HCT116 (cell line): ENCODE measurements around the gene TMEM184A. TPM values are rescaled to one million over a fixed set of nuclear protein-coding genes. Genes with fewer than 3 reads are reported as not detected.

Experiments
- ATAC-seq: fragments of 200-7000 bp; cut with Tn5 transposase; 2 replicates; pipeline ENCODE4 v1.9.1; 2020; ENCODE audit warnings: mild to moderate bottlenecking, moderate library complexity
- BruUV-seq: library from RNA; stranded (reverse); fragments of 400-500 nt; replicated peaks from 2 replicates; lab custom pipeline; 2021; lab: Mats Ljungman, UMichigan
- CTCF ChIA-PET: fragments of 300-600 bp; sonication (Branson Sonifier 250); formaldehyde crosslinking; loops from one replicate; lab custom pipeline; 2021; ENCODE audit warnings: antibody characterized with exemption; lab: Charles Lee
- POLR2A ChIA-PET: fragments of 300-600, 350-600 bp; sonication (Branson Sonifier 250); formaldehyde crosslinking; loops from one replicate; lab custom pipeline; 2021; ENCODE audit warnings: antibody characterized with exemption; lab: Charles Lee
- RAD21 ChIA-PET, 2 experiments: fragments of 300-600 bp; sonication (Branson Sonifier 250); formaldehyde crosslinking; loops; one replicate each; lab custom pipeline; 2023; ENCODE audit warnings: low total read pairs in 2 of 2; ENCODE audit not compliant: uncharacterized antibody in 2 of 2, unreplicated experiment in 2 of 2, low non-redundant PET in 1 of 2; lab: Charles Lee
- DNase-seq: peaks from one replicate; pipeline ENCODE4 v3.0.0-alpha.2; 2010; ENCODE audit warnings: low read depth, low spot score
- H2AFZ ChIP-seq: fragments of 200-600 bp; shearing (Covaris generic), sonication (generic); 2 replicates; pipeline ENCODE4 v1.6.1; 2017; ENCODE audit warnings: low read depth, mixed run types, mixed read lengths, antibody characterized with exemption, low read length; ENCODE audit not compliant: poor library complexity, severe bottlenecking
- H3K27ac ChIP-seq: 2 replicates; pipeline ENCODE4 v1.5.1; 2012; ENCODE audit warnings: low read depth, low read length
- H3K27me3 ChIP-seq: fragments of 200-600 bp; sonication (generic); 2 replicates; pipeline ENCODE4 v1.6.1; 2016; ENCODE audit warnings: mixed run types, low read length, mixed read lengths; ENCODE audit not compliant: insufficient read depth
- H3K36me3 ChIP-seq, 2 experiments: fragments of 200-500 bp in 1 of 2; fragments of 200-600 bp in 1 of 2; sonication (Bioruptor generic) in 1 of 2; sonication (generic) in 1 of 2; 2 replicates each; pipeline versions ENCODE4 v1.5.1 to v1.6.1; 2014 to 2016; ENCODE audit warnings: low read length in 2 of 2, inconsistent platforms in 1 of 2, mixed read lengths in 1 of 2, mixed run types in 1 of 2; ENCODE audit not compliant: insufficient read depth in 2 of 2, control insufficient read depth in 1 of 2
- H3K4me1 ChIP-seq, 2 experiments: fragments of 200-600 bp in 1 of 2; sonication (generic) in 1 of 2; 2 replicates each; pipeline versions ENCODE4 v1.5.1 to v1.6.1; 2012 to 2017; ENCODE audit warnings: low read length in 2 of 2, inconsistent platforms in 1 of 2, mild to moderate bottlenecking in 1 of 2, mixed read lengths in 1 of 2, mixed run types in 1 of 2, moderate library complexity in 1 of 2; ENCODE audit not compliant: insufficient read depth in 2 of 2, control insufficient read depth in 1 of 2
- H3K4me2 ChIP-seq: fragments of 200-600 bp; sonication (generic); 2 replicates; pipeline ENCODE4 v1.6.1; 2017; ENCODE audit warnings: mixed run types, low read length, mixed read lengths
- H3K4me3 ChIP-seq, 2 experiments: fragments of 200-600 bp in 1 of 2; sonication (generic) in 1 of 2; replicated peaks in 1 of 2; 2 replicates each; pipeline ENCODE4 v1.5.1; 2011 to 2016; ENCODE audit warnings: low read length in 2 of 2, control low read depth in 1 of 2, low read depth in 1 of 2, mild to moderate bottlenecking in 1 of 2, mixed read lengths in 1 of 2, mixed run types in 1 of 2
- H3K79me2 ChIP-seq: fragments of 200-600 bp; sonication (generic); 2 replicates; pipeline ENCODE4 v1.6.1; 2017; ENCODE audit warnings: mild to moderate bottlenecking, mixed run types, low read length, moderate library complexity, mixed read lengths; ENCODE audit not compliant: insufficient read depth
- H3K9ac ChIP-seq: fragments of 200-600 bp; sonication (generic); 2 replicates; pipeline ENCODE4 v1.6.1; 2016; ENCODE audit warnings: low read length, mixed read lengths
- H3K9me2 ChIP-seq: fragments of 200-600 bp; sonication (generic), shearing (Covaris generic); 2 replicates; pipeline ENCODE4 v1.6.1; 2017; ENCODE audit warnings: mixed run types, mild to moderate bottlenecking, moderate library complexity; ENCODE audit not compliant: insufficient read depth
- H3K9me3 ChIP-seq, 2 experiments: fragments of 200-500 bp in 1 of 2; fragments of 200-600 bp in 1 of 2; sonication (Bioruptor generic) in 1 of 2; sonication (generic) in 1 of 2; 2 replicates each; pipeline ENCODE4 v1.6.1; 2014 to 2017; ENCODE audit warnings: low read length in 2 of 2, mixed read lengths in 2 of 2, inconsistent platforms in 1 of 2, low read depth in 1 of 2, mild to moderate bottlenecking in 1 of 2, mixed run types in 1 of 2, moderate library complexity in 1 of 2; ENCODE audit not compliant: control insufficient read depth in 1 of 2, insufficient read depth in 1 of 2
- H4K20me1 ChIP-seq: fragments of 200-600 bp; sonication (generic), shearing (Covaris generic); 2 replicates; pipeline ENCODE4 v1.6.1; 2017; ENCODE audit warnings: mixed run types, mild to moderate bottlenecking, moderate library complexity; ENCODE audit not compliant: insufficient read depth
- CBX3 ChIP-seq: IDR thresholded peaks from 2 replicates; pipeline ENCODE4 v1.6.1; 2012; ENCODE audit warnings: low read depth
- CEBPB ChIP-seq: IDR thresholded peaks from 2 replicates; pipeline ENCODE4 v1.6.1; 2012; ENCODE audit warnings: low read depth
- ELF1 ChIP-seq: IDR thresholded peaks from 2 replicates; pipeline ENCODE4 v1.6.1; 2012; ENCODE audit warnings: low read depth, borderline replicate concordance
- EZH2 ChIP-seq: fragments of 200-600 bp; sonication (generic); IDR thresholded peaks from 2 replicates; pipeline ENCODE4 v1.6.1; 2017; ENCODE audit warnings: antibody characterized with exemption, mixed run types
- FOSL1 ChIP-seq: IDR thresholded peaks from 2 replicates; pipeline ENCODE4 v1.6.1; 2012; ENCODE audit warnings: low read depth
- JUND ChIP-seq: IDR thresholded peaks from 2 replicates; pipeline ENCODE4 v1.6.1; 2012
- POLR2A ChIP-seq: IDR thresholded peaks from 2 replicates; pipeline ENCODE4 v1.7.0; 2011; ENCODE audit warnings: borderline replicate concordance; ENCODE audit not compliant: insufficient read depth, insufficient read length; ENCODE audit errors: extremely low read depth
- POLR2AphosphoS5 ChIP-seq: IDR thresholded peaks from 2 replicates; pipeline ENCODE4 v1.6.1; 2011; ENCODE audit warnings: mild to moderate bottlenecking, low read depth, low read length, moderate library complexity
- RAD21 ChIP-seq: IDR thresholded peaks from 2 replicates; pipeline ENCODE4 v1.6.1; 2012; ENCODE audit warnings: low read depth, mild to moderate bottlenecking
- SIN3A ChIP-seq: IDR thresholded peaks from 2 replicates; pipeline ENCODE4 v1.6.1; 2012; ENCODE audit warnings: low read depth
- SP1 ChIP-seq: IDR thresholded peaks from 2 replicates; pipeline ENCODE4 v1.6.1; 2012; ENCODE audit warnings: low read depth
- TCF7L2 ChIP-seq: IDR thresholded peaks from 2 replicates; pipeline ENCODE4 v1.7.0; 2011; ENCODE audit warnings: borderline replicate concordance, inconsistent platforms; ENCODE audit not compliant: insufficient read depth, insufficient read length; ENCODE audit errors: extremely low read depth
- YY1 ChIP-seq: IDR thresholded peaks from 2 replicates; pipeline ENCODE4 v1.6.1; 2011; ENCODE audit warnings: low read length, low read depth, moderate library complexity, mild to moderate bottlenecking; ENCODE audit not compliant: insufficient replicate concordance; ENCODE audit errors: extremely low read depth
- ZBTB33 ChIP-seq: IDR thresholded peaks from 2 replicates; pipeline ENCODE4 v1.6.1; 2011; ENCODE audit warnings: mild to moderate bottlenecking, low read length, moderate library complexity; ENCODE audit not compliant: insufficient replicate concordance; ENCODE audit errors: extremely low read depth
- ZFX ChIP-seq: fragments of 450-650 bp; IDR thresholded peaks from 2 replicates; pipeline ENCODE4 v1.6.1; 2017
- intact Hi-C: fragments of 100-400 bp; cut with micrococcal nuclease; formaldehyde crosslinking; loops from 2 replicates; pipeline ENCODE4 v1.10.0; 2022
- total RNA-seq: library from RNA; stranded (reverse); gene quantifications from one replicate; pipeline ENCODE4 v1.2.1, GENCODE V29; 2021; ENCODE audit not compliant: unreplicated experiment
- TF ChIP-seq, protein P1 (sequence below): IDR thresholded peaks from 2 replicates; pipeline ENCODE4 v1.6.1; 2012
- TF ChIP-seq, protein P2 (sequence below): IDR thresholded peaks from 2 replicates; pipeline ENCODE4 v1.6.1; 2012
- TF ChIP-seq, protein P3 (sequence below), 3 experiments: fragments of 200-600 bp in 1 of 3; sonication (generic) in 1 of 3; IDR thresholded peaks in 2 of 3; conservative IDR thresholded peaks in 1 of 3; 2 replicates each; pipeline ENCODE4 v1.5.1; 2012 to 2017; ENCODE audit warnings: low read depth in 2 of 3, low read length in 2 of 3, antibody characterized with exemption in 1 of 3, borderline replicate concordance in 1 of 3, control low read depth in 1 of 3, mild to moderate bottlenecking in 1 of 3, mixed read lengths in 1 of 3, mixed run types in 1 of 3, moderate library complexity in 1 of 3; ENCODE audit not compliant: insufficient read depth in 1 of 3

The TMEM184A gene
- total RNA-seq, 1 experiment from 2014 or later = 34.8 TPM

- POLR2A ChIA-PET = no interaction called here
- Histone ChIP-seq H3K4me3 (no peak overlapping the region), H3K9me2 (no peaks in the 10 kb centered on the region), H3K9ac (no peak overlapping the region), H3K79me2 (peaks cover 38% of the 10 kb centered on the region), H3K4me2 (no peak overlapping the region), H3K4me1 (peaks cover 24 to 28% of the 10 kb centered on the region in 2 experiments), H3K27ac (peak overlapping the region; percentile 13; the same call in 1 of the 2 replicates), H3K36me3 (peaks cover 22 to 26% of the 10 kb centered on the region in 2 experiments; a peak in 3 of 4 replicates), H4K20me1 (no peaks in the 10 kb centered on the region), H3K27me3 (no peaks in the 10 kb centered on the region), H2AFZ (no peak overlapping the region), H3K9me3 (no peaks in the 10 kb centered on the region)
- RAD21 ChIA-PET = no interaction called here
- intact Hi-C loops = no loop called here
- TF ChIP-seq CBX3 = no peak
- TF ChIP-seq EZH2 = no peak
- no peak for TF ChIP-seq ZFX
- TF ChIP-seq JUND = no peak
- TF ChIP-seq, protein P1, sequence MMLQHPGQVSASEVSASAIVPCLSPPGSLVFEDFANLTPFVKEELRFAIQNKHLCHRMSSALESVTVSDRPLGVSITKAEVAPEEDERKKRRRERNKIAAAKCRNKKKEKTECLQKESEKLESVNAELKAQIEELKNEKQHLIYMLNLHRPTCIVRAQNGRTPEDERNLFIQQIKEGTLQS = no peak
- no peak for TF ChIP-seq CEBPB
- TF ChIP-seq POLR2AphosphoS5 = no peak
- TF ChIP-seq, protein P2, sequence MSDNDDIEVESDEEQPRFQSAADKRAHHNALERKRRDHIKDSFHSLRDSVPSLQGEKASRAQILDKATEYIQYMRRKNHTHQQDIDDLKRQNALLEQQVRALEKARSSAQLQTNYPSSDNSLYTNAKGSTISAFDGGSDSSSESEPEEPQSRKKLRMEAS = no peak
- no peak for TF ChIP-seq YY1
- no peak for TF ChIP-seq RAD21
- no peak for TF ChIP-seq SIN3A
- TF ChIP-seq TCF7L2 = no peak
- TF ChIP-seq POLR2A = no peak
- no peak for TF ChIP-seq ZBTB33
- no peak for TF ChIP-seq FOSL1
- TF ChIP-seq ELF1 = no peak
- TF ChIP-seq, protein P3, sequence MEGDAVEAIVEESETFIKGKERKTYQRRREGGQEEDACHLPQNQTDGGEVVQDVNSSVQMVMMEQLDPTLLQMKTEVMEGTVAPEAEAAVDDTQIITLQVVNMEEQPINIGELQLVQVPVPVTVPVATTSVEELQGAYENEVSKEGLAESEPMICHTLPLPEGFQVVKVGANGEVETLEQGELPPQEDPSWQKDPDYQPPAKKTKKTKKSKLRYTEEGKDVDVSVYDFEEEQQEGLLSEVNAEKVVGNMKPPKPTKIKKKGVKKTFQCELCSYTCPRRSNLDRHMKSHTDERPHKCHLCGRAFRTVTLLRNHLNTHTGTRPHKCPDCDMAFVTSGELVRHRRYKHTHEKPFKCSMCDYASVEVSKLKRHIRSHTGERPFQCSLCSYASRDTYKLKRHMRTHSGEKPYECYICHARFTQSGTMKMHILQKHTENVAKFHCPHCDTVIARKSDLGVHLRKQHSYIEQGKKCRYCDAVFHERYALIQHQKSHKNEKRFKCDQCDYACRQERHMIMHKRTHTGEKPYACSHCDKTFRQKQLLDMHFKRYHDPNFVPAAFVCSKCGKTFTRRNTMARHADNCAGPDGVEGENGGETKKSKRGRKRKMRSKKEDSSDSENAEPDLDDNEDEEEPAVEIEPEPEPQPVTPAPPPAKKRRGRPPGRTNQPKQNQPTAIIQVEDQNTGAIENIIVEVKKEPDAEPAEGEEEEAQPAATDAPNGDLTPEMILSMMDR (IDR thresholded peaks at IDR 0.05 in 2 of 3, conservative IDR thresholded peaks at IDR 0.05 in 1 of 3; ENCODE audit: borderline replicate concordance in 1 of 3, insufficient read depth in 1 of 3, low read depth in 2 of 3, low read length in 2 of 3) = no peak
- no peak for TF ChIP-seq SP1
- DNase-seq (no peak), ATAC-seq (no peak)
- CTCF ChIA-PET = no interaction called here
- no TSS peak for BruUV-seq
Measured at GRCh38 chr7:1501487-1502270, 54.3 kb downstream of the TMEM184A start.
